HG03342 (cell line): ENCODE measurements around the gene PHC2.

Experiments
- ATAC-seq: cut with Tn5 transposase; IDR thresholded peaks from one replicate; pipeline ENCODE4 v1.9.1; 2021; ENCODE audit warnings: mild to moderate bottlenecking, moderate library complexity; ENCODE audit not compliant: unreplicated experiment

The PHC2 gene

GRCh38 chr1:33336580-33336979, 94.3 kb downstream of the PHC2 start:
- ATAC-seq, result no peak

GRCh38 chr1:33335020-33335419, 95.9 kb downstream of the PHC2 start:
- no peak for ATAC-seq

- ATAC-seq, result no peak
Measured at GRCh38 chr1:33334081-33334552, 96.8 kb downstream of the PHC2 start.

- no peak for ATAC-seq
Measured at GRCh38 chr1:33332881-33333280, 98.0 kb downstream of the PHC2 start.

- ATAC-seq, result no peak
Measured at GRCh38 chr1:33332357-33332789, 98.5 kb downstream of the PHC2 start.

GRCh38 chr1:33331444-33332356, 99.2 kb downstream of the PHC2 start:
- ATAC-seq, result no peak

- no peak for ATAC-seq
Measured at GRCh38 chr1:33330906-33331305, 100.0 kb downstream of the PHC2 start.

- no peak for ATAC-seq
Measured at GRCh38 chr1:33330361-33330890, 100.5 kb downstream of the PHC2 start.

GRCh38 chr1:33329600-33330305, 101.1 kb downstream of the PHC2 start:
- ATAC-seq, result no peak

GRCh38 chr1:33328817-33329216, 102.1 kb downstream of the PHC2 start:
- no peak for ATAC-seq

GRCh38 chr1:33327587-33328325, 103.1 kb downstream of the PHC2 start:
- no peak for ATAC-seq

GRCh38 chr1:33326785-33327184, 104.1 kb downstream of the PHC2 start:
- ATAC-seq, result no peak

GRCh38 chr1:33324677-33325575, 106.0 kb downstream of the PHC2 start:
- ATAC-seq, result no peak

GRCh38 chr1:33323663-33324477, 107.0 kb downstream of the PHC2 start:
- no peak for ATAC-seq

GRCh38 chr1:33322870-33323585, 107.9 kb downstream of the PHC2 start:
- ATAC-seq, result no peak

- no peak for ATAC-seq
Measured at GRCh38 chr1:33322109-33322508, 108.8 kb downstream of the PHC2 start.

- ATAC-seq, result no peak
Measured at GRCh38 chr1:33321178-33321577, 109.7 kb downstream of the PHC2 start.

GRCh38 chr1:33320619-33321165, 110.2 kb downstream of the PHC2 start, which contains the start of gene A3GALT2:
Gene A3GALT2, minus strand, starts transcription at chr1:33321098. Its CDS starts 0 bp downstream, at chr1:33321098.
- ATAC-seq, result no peak
